AG04450 (cell line): Measurements from ENCODE around the gene BBS9. TPM values are rescaled to one million over a fixed set of nuclear protein-coding genes. Genes with fewer than 3 reads are reported as not detected.
"Not testable (repeated sequence)": the region's sequence is repeated elsewhere in the genome, so short reads cannot be mapped to it uniquely, and the experiment has no call there.

Source experiments
- CTCF ChIA-PET: fragments of 300-600, 350-600 bp; formaldehyde crosslinking; extraction: SDS; loops from one replicate; lab custom pipeline; 2022; ENCODE audit warnings: antibody characterized with exemption, inconsistent platforms; lab: Charles Lee
- POLR2A ChIA-PET: fragments of 350-600 bp; formaldehyde crosslinking; extraction: SDS; loops from one replicate; lab custom pipeline; 2021; ENCODE audit warnings: antibody characterized with exemption, inconsistent platforms; lab: Yijun Ruan, JAX
- DNase-seq: peaks from one replicate; pipeline ENCODE4 v3.0.0-alpha.2; 2011; ENCODE audit warnings: low read depth, low spot score
- H3K27ac ChIP-seq: one replicate; pipeline ENCODE4 v1.5.1; 2012; ENCODE audit warnings: low read depth, low read length, control low read depth
- H3K27me3 ChIP-seq: one replicate; pipeline ENCODE4 v1.6.0; 2012; ENCODE audit warnings: low read length; ENCODE audit not compliant: control insufficient read depth, insufficient read depth
- H3K4me3 ChIP-seq: 2 replicates; pipeline ENCODE4 v1.5.1; 2011; ENCODE audit warnings: mild to moderate bottlenecking, low read depth, low read length, control low read depth
- H3K9me3 ChIP-seq: 2 replicates; pipeline ENCODE4 v1.5.1; 2012; ENCODE audit warnings: low read length; ENCODE audit not compliant: control insufficient read depth, insufficient read depth
- polyA plus RNA-seq: library from polyadenylated mRNA; depleted of rRNA; stranded (reverse); fragments of >200 nt; gene quantifications from 2 replicates; pipeline ENCODE4 v1.2.3, GENCODE V29; 2011
- TF ChIP-seq, protein P1 (sequence below): IDR thresholded peaks from 2 replicates; pipeline ENCODE4 v1.5.1; 2011; ENCODE audit warnings: low read depth, low read length, control low read depth, inconsistent platforms

Gene BBS9
- polyA plus RNA-seq, 1 experiment, result 15.6 TPM

DNA sequence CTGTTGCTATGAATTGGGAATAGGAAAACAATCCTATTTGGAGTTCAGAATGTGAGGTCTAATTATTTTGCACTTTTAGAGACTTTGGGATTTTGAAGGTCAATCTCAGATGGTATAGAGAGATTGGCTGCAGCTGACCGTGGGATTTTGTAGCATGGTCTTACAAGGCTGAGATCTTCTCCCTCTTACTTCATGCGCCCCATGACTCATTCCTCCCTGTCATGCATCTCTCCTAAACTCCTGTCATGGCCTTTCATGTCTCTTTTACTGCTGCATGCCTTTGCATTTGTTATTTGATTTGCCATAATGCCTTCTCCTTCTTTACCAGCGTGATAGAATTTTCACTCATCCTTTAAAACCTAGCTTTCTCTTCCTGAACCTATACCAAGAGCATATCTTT, 133.1 kb downstream of the BBS9 start:
- no peaks in the 10 kb centered on the region for H3K27me3 ChIP-seq

DNA sequence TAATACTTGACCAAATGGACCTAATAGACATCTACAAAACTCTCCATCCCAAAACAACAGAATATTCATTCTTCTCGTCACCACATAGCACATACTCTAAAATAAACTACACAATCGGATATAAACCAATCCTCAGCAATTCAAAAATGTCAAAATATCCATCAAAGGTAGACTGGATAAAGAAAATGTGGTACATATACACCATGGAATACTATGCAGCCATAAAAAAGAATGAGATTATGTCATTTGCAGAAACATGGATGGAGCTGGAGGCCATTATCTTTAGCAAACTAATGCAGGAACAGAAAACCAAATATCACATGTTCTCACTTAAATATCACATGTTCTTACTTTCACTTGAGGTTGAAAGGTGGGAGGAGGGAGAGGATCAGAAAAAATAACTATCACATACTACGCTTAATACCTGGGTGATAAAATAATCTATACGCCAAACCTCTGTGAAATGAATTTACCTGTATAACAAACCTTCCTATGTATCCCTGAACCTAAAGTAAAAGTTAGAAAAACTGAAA, 142.5 kb downstream of the BBS9 start:
- H3K4me3 ChIP-seq, H3K9me3 ChIP-seq, H3K27ac ChIP-seq, H3K27me3 ChIP-seq, CTCF ChIA-PET, DNase-seq, POLR2A ChIA-PET: not testable (repeated sequence)

More for the DNA sequence above, 133.1 kb downstream of the BBS9 start:
- ChIA-PET CTCF (interaction anchor here (2.0 kb wide), 1 partner anchor 670 kb away, joined by 5 read pairs; no protein-coding TSS in a partner anchor), POLR2A (no interaction called here)
- TF ChIP-seq, protein P1, sequence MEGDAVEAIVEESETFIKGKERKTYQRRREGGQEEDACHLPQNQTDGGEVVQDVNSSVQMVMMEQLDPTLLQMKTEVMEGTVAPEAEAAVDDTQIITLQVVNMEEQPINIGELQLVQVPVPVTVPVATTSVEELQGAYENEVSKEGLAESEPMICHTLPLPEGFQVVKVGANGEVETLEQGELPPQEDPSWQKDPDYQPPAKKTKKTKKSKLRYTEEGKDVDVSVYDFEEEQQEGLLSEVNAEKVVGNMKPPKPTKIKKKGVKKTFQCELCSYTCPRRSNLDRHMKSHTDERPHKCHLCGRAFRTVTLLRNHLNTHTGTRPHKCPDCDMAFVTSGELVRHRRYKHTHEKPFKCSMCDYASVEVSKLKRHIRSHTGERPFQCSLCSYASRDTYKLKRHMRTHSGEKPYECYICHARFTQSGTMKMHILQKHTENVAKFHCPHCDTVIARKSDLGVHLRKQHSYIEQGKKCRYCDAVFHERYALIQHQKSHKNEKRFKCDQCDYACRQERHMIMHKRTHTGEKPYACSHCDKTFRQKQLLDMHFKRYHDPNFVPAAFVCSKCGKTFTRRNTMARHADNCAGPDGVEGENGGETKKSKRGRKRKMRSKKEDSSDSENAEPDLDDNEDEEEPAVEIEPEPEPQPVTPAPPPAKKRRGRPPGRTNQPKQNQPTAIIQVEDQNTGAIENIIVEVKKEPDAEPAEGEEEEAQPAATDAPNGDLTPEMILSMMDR, result no peak
- DNase-seq, result no peak
- no peak overlapping the region for H3K27ac ChIP-seq
- H3K9me3 ChIP-seq, result no peaks in the 10 kb centered on the region
- no peak overlapping the region for H3K4me3 ChIP-seq

DNA sequence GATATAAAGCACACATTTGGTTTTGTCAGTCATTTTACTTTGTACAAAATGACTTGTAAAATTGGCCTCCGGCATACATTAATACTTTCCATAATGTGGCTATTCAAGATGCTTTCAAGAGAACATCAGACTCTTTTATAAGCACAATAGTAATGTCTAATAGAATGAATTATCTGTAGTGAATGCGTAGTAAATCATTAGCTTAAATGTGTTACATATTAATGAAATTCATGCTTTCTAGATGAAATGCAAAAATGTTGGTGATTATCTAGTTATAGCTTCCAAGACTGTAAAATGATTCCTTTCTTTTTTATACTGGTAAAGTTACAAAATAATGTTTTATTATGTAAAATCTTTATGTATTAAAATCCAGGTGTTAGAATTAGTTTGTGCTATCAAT, 144.0 kb downstream of the BBS9 start:
- H3K27ac ChIP-seq, result no peak overlapping the region
- no peaks in the 10 kb centered on the region for H3K27me3 ChIP-seq
- no peak for DNase-seq
- POLR2A ChIA-PET, result no interaction called here
- no peak overlapping the region for H3K4me3 ChIP-seq
- CTCF ChIA-PET, result no interaction called here
- TF ChIP-seq, protein P1, result no peak
- no peaks in the 10 kb centered on the region; the same call in 1 of the 2 replicates for H3K9me3 ChIP-seq

DNA sequence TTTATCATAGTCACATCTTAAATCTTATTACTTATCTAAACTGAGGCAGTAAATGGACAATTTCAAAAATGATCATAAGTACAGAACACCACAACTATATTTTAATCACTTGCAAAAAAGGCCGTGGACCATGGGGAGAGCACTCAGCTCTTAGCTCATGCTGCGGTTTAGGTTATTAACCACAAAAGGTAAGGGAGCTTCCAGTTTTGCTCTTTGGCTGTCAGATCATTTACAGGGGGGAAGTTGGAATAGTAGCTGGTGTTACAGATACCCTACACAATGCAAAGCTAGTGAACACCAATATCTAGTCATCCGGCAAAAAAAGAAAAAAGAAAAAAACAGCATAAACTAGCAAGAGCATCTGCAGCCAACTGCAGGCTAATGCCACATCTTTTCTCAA, 147.0 kb downstream of the BBS9 start:
- ChIA-PET CTCF (interaction anchor here (1.0 kb wide), 1 partner anchor 657 kb away, joined by 4 read pairs; no protein-coding TSS in a partner anchor), POLR2A (no interaction called here)
- H3K27me3 ChIP-seq, result no peaks in the 10 kb centered on the region
- H3K4me3 ChIP-seq, result no peak overlapping the region
- no peak overlapping the region for H3K27ac ChIP-seq
- TF ChIP-seq, protein P1, result no peak
- H3K9me3 ChIP-seq, result peaks cover 3% of the 10 kb centered on the region; the same call in 1 of the 2 replicates
- no peak for DNase-seq

DNA sequence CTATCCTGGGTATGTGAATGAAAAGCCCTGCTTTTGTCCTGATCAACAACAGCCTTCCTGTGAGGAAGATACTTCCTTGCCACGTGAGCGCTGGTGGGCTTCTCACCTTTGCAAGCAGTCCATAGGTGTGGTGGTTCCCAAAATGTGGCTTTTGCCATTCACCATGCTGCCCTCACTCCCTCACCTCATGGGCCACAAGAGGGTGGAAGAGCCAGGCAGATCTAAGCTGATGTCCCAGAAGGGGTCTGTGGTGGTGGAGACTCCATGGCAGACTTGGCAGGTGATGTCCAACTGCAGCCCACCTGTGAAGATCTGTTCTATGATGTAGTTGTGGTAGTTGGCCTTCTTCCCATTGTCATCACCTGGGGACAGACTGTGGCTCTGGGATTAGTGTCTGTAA, 147.4 kb downstream of the BBS9 start:
- H3K27ac ChIP-seq, result no peak overlapping the region
- no peak for DNase-seq
- CTCF ChIA-PET, result no interaction called here
- TF ChIP-seq, protein P1, result no peak
- no peak overlapping the region for H3K4me3 ChIP-seq
- POLR2A ChIA-PET, result no interaction called here
- no peaks in the 10 kb centered on the region for H3K27me3 ChIP-seq
- H3K9me3 ChIP-seq, result peaks cover 3% of the 10 kb centered on the region; the same call in 1 of the 2 replicates
